ENCODE results near the gene SMOC2. TPM values are rescaled to one million over a fixed set of nuclear protein-coding genes. Genes with fewer than 3 reads are reported as not detected.

SMOC2 gene
- total RNA-seq, 4 donors from 2014 or later = 45.8 to 382 (median 160) TPM

DNA sequence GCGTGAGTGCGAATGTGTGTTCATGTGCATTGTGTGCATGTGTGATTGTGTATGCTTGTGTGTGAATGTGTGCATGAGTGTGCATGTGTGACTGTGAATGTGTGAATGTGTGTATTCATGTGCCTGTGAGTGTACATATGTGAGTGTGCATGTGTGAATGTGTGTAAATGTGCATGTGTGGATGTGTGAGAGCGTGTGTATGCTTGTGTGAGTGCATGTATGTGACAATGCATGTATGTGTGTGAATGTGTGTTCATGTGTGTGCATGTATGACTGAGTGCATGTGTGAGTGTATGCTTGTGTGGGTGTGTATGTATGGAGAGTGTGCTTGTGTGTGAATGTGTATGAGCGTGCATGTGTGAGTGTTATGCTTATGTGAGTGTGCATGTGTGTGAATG is 77.4 kb downstream of the SMOC2 start:
- ATAC-seq = no peak
- no peak overlapping the region for H3K4me3 ChIP-seq
- no peaks in the 10 kb centered on the region for H3K27me3 ChIP-seq
- WGBS, 2 donors (ENCODE audit: low coverage in 1 of 2) = 75 to 79% methylated on average over 4 of the region's 4 CpGs
- TF ChIP-seq, protein P1, sequence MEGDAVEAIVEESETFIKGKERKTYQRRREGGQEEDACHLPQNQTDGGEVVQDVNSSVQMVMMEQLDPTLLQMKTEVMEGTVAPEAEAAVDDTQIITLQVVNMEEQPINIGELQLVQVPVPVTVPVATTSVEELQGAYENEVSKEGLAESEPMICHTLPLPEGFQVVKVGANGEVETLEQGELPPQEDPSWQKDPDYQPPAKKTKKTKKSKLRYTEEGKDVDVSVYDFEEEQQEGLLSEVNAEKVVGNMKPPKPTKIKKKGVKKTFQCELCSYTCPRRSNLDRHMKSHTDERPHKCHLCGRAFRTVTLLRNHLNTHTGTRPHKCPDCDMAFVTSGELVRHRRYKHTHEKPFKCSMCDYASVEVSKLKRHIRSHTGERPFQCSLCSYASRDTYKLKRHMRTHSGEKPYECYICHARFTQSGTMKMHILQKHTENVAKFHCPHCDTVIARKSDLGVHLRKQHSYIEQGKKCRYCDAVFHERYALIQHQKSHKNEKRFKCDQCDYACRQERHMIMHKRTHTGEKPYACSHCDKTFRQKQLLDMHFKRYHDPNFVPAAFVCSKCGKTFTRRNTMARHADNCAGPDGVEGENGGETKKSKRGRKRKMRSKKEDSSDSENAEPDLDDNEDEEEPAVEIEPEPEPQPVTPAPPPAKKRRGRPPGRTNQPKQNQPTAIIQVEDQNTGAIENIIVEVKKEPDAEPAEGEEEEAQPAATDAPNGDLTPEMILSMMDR (IDR thresholded peaks at IDR 0.05) = no peak
- TF ChIP-seq POLR2A (IDR thresholded peaks at IDR 0.05) (no peak), EP300 (IDR thresholded peaks at IDR 0.05) (no peak), POLR2AphosphoS5 (IDR thresholded peaks at IDR 0.05) (no peak)
- peaks cover 0 to 11% (median 0%) of the 10 kb centered on the region in 3 donors for H3K4me1 ChIP-seq
- no peaks in the 10 kb centered on the region for H3K9me3 ChIP-seq
- peaks cover 0 to 14% of the 10 kb centered on the region in 2 donors for H3K36me3 ChIP-seq
- no peak overlapping the region for H3K27ac ChIP-seq

DNA sequence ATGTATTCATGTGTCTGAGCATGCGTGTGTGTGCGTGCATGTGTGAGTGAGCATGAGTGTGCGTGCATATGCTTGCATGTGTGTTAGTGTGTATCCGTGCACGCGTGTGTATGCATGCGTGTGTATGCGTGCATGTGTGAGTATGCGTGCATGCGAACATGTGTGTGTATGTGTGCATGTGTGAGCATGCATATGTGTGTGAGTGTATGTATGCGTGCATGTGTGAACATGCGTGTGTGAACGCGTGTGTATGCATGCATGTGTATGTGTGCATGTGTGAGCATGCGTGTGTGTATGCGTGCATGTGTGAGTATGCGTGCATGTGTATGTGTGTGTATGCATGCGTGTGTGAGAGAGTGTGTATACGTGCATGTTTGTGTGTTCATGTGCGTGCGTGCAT is 77.9 kb downstream of the SMOC2 start:
- WGBS, 2 donors (ENCODE audit: low coverage in 1 of 2) = 81 to 86% methylated on average over 18 to 21 of the region's 21 CpGs
- no peak for TF ChIP-seq POLR2A (IDR thresholded peaks at IDR 0.05)
- TF ChIP-seq EP300 (IDR thresholded peaks at IDR 0.05) = no peak
- no peak for TF ChIP-seq POLR2AphosphoS5 (IDR thresholded peaks at IDR 0.05)
- TF ChIP-seq, protein P1 (IDR thresholded peaks at IDR 0.05) = no peak

DNA sequence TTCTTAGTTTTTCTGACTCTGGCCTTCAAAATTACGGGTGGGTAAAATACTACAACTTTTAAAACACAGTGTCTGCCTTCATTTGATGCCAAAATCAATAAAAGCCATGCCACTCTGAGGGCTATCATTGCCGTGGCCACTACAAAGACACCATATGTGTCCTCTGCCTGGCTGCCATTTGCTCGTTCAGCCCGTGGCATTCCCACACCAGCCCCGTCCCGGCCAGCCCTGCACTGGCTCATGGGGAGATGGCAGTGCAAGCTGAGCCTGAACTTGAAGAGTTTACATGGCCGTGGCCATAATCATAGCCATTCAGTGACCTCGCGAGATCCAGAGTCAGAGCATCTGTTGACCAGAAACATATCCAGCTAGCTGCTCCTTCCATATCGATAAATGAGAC is 79.2 kb downstream of the SMOC2 start:
- TF ChIP-seq POLR2A (IDR thresholded peaks at IDR 0.05) = no peak
- no peak for TF ChIP-seq EP300 (IDR thresholded peaks at IDR 0.05)
- TF ChIP-seq, protein P1 (IDR thresholded peaks at IDR 0.05) = no peak
- TF ChIP-seq POLR2AphosphoS5 (IDR thresholded peaks at IDR 0.05) = no peak
- ATAC-seq = no peak
- Histone ChIP-seq H3K9me3 (no peaks in the 10 kb centered on the region), H3K36me3 (peaks cover 0 to 14% of the 10 kb centered on the region in 2 donors), H3K4me3 (no peak overlapping the region), H3K27ac (no peak overlapping the region), H3K4me1 (no peaks in the 10 kb centered on the region), H3K27me3 (no peaks in the 10 kb centered on the region)
- WGBS, 2 donors (ENCODE audit: low coverage in 1 of 2) = 92 to 95% methylated on average over 4 of the region's 10 CpGs

More for the DNA sequence above, 77.9 kb downstream of the SMOC2 start:
- ATAC-seq = no peak
- H3K9me3 ChIP-seq = no peaks in the 10 kb centered on the region
- no peak overlapping the region for H3K4me3 ChIP-seq
- H3K4me1 ChIP-seq = peaks cover 0 to 8% (median 0%) of the 10 kb centered on the region in 3 donors
- no peaks in the 10 kb centered on the region for H3K27me3 ChIP-seq
- peaks cover 0 to 14% of the 10 kb centered on the region in 2 donors for H3K36me3 ChIP-seq
- no peak overlapping the region for H3K27ac ChIP-seq

DNA sequence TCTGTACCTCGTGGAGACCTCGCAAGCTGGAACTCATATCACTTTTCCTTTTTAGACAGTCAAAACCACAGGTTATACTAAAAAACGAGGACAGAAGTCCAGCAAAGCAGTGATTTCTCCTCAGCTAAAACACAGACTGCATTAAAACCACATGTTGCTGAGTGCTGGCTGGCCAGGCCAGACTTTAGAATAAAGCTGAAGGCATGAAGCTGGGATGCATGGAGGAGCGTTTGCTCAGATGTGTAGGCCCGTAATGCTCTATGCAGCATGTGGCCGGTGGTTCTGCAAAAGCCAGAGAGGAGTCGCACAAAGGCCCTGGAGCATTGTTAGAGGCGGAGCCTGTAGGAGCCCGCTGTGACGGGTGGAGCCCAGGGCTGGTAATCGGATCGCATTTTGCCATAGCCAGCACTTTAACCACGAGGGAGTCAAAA is 83.6 kb downstream of the SMOC2 start:
- Histone ChIP-seq H3K36me3 (no peaks in the 10 kb centered on the region), H3K27me3 (no peaks in the 10 kb centered on the region), H3K27ac (peak overlapping the region in 2 of 4 donors; percentile 74 to 86), H3K9me3 (no peaks in the 10 kb centered on the region), H3K4me1 (peaks cover 7 to 35% (median 12%) of the 10 kb centered on the region in 3 donors), H3K4me3 (no peak overlapping the region)
- WGBS, 2 donors (ENCODE audit: low coverage in 1 of 2) = 72 to 76% methylated on average over 4 to 10 of the region's 13 CpGs
- TF ChIP-seq, protein P1 (IDR thresholded peaks at IDR 0.05) = no peak
- TF ChIP-seq POLR2AphosphoS5 (IDR thresholded peaks at IDR 0.05) (no peak), EP300 (IDR thresholded peaks at IDR 0.05) (no peak), POLR2A (IDR thresholded peaks at IDR 0.05) (no peak)
- ATAC-seq = no peak

DNA sequence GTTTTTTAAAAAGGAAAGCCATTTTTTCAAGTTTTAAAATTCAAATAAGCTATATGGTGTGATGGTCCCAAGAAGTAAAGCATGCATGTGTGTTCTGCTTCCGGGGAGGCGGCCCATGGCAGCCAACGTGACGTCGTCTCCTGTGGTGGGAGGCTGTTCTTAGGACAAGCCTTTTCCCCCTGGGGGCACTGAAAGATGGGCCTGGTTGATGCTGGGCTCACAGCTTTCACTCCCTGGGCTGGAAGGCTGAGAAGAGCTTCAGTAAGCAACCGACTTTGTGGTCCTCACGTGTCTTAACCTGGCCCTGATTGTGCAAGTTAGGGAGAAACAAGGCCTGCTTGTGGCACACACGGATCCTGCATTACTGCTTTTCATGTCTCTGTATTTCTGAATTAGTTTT is 84.1 kb downstream of the SMOC2 start:
- no peaks in the 10 kb centered on the region for H3K27me3 ChIP-seq
- no peak overlapping the region for H3K4me3 ChIP-seq
- peak overlapping the region in 3 of 4 donors; percentile 74 to 86 (median 74) for H3K27ac ChIP-seq
- H3K4me1 ChIP-seq = peaks cover 7 to 38% (median 12%) of the 10 kb centered on the region in 3 donors
- H3K36me3 ChIP-seq = no peaks in the 10 kb centered on the region
- no peaks in the 10 kb centered on the region for H3K9me3 ChIP-seq
- ATAC-seq = no peak
- WGBS, 2 donors (ENCODE audit: low coverage in 1 of 2) = 80 to 83% methylated on average over 1 to 3 of the region's 8 CpGs
- TF ChIP-seq EP300 (IDR thresholded peaks at IDR 0.05) (no peak), POLR2A (IDR thresholded peaks at IDR 0.05) (no peak), POLR2AphosphoS5 (IDR thresholded peaks at IDR 0.05) (no peak)
- TF ChIP-seq, protein P1 (IDR thresholded peaks at IDR 0.05) = no peak
